GM18861 (cell line): ENCODE measurements around the gene SASH3.

Experiments used
- ATAC-seq: cut with Tn5 transposase; IDR thresholded peaks from one replicate; pipeline ENCODE4 v1.9.1; 2021; ENCODE audit not compliant: unreplicated experiment

Gene SASH3

GRCh38 chrX:129782706-129783105, 3.0 kb downstream of the SASH3 start:
- ATAC-seq: no peak

- no peak for ATAC-seq
Observed at GRCh38 chrX:129783291-129783713, 3.6 kb downstream of the SASH3 start.

GRCh38 chrX:129784371-129784770, 4.6 kb downstream of the SASH3 start:
- ATAC-seq: no peak

- no peak for ATAC-seq
Observed at GRCh38 chrX:129785160-129785947, 5.6 kb downstream of the SASH3 start.

- peak; percentile 80 for ATAC-seq
Observed at GRCh38 chrX:129786210-129786651, 6.5 kb downstream of the SASH3 start.

- no peak for ATAC-seq
Observed at GRCh38 chrX:129787336-129788055, 7.7 kb downstream of the SASH3 start.

- no peak for ATAC-seq
Observed at GRCh38 chrX:129788527-129788926, 8.8 kb downstream of the SASH3 start.

- no peak for ATAC-seq
Observed at GRCh38 chrX:129790146-129790545, 10.4 kb downstream of the SASH3 start.

- no peak for ATAC-seq
Observed at GRCh38 chrX:129790808-129791207, 11.1 kb downstream of the SASH3 start.

GRCh38 chrX:129791336-129791735, 11.6 kb downstream of the SASH3 start:
- ATAC-seq: no peak

GRCh38 chrX:129791961-129792570, 12.3 kb downstream of the SASH3 start:
- ATAC-seq: no peak

- ATAC-seq: no peak
Observed at GRCh38 chrX:129792586-129793291, 13.0 kb downstream of the SASH3 start.

- no peak for ATAC-seq
Observed at GRCh38 chrX:129793604-129794191, 13.9 kb downstream of the SASH3 start.

GRCh38 chrX:129795584-129795983, 15.8 kb downstream of the SASH3 start:
- ATAC-seq: no peak

- ATAC-seq: no peak
Observed at GRCh38 chrX:129797251-129797906, 17.6 kb downstream of the SASH3 start.

GRCh38 chrX:129798456-129798855, 18.7 kb downstream of the SASH3 start:
- no peak for ATAC-seq

- ATAC-seq: no peak
Observed at GRCh38 chrX:129798888-129799287, 19.1 kb downstream of the SASH3 start.

- ATAC-seq: no peak
Observed at GRCh38 chrX:129800186-129800585, 20.4 kb downstream of the SASH3 start.

- ATAC-seq: no peak
Observed at GRCh38 chrX:129802863-129803262, 23.1 kb downstream of the SASH3 start.

GRCh38 chrX:129804806-129805205, 25.1 kb downstream of the SASH3 start:
- ATAC-seq: no peak
